ENCODE measurements around the gene SUN5. TPM values are rescaled to one million over a fixed set of nuclear protein-coding genes. Genes with fewer than 3 reads are reported as not detected.
A peak's percentile ranks its signal among the peaks of the same experiment; 100 is the strongest.

SUN5 gene
- total RNA-seq, 2 experiments from 2014 or later, result not detected

DNA sequence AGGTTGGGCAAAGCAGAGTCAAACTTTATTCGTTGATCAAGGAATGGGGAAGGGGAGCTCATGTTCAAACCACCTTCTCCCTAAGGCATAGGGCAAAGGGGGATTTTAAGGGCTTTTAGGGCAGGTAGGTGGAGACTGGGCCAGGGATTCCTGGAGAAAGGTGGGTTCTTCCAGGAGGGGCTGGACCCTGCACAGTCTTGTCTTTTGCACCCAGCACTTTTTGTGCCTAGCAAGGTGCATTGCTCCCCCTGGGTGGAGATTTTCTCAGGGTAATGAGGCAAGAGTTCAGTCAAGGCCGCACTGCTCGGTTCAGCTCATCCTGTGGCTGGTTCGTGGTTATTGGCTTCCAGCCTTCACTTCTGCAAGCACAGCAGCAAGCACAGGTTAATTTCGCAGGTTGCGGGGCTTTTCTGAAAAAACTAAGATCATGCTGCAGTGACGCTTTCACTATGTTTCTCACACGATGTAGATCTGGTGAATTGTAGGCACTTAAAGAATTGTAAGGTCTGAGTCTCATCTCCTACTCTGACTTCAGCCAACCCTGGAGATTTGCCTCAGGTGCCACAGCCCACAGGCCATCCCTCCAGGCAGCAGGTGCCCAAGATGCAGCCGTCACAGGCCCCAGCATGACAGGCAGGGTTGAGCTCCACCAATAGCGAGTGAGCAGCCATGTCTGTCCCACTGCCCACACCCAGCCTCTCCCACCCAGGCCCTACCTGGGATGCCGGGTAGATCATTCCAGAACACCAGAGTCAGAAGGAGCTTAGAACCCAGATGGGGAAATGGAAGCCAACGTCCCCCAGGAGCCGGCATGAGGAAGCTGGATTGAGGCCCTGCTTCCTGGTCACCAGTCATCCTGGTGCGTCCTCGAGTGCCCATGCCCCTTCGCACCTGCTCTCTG lies 37.1 kb downstream of the SUN5 start:
- intact Hi-C loops (cut with micrococcal nuclease), result no loop called here
- peaks cover 74% of the 10 kb centered on the region for H3K4me1 Mint-ChIP-seq (ENCODE audit: low read depth)
- peak overlapping the region; percentile 28 for H3K4me3 Mint-ChIP-seq
- peak overlapping the region; percentile 71 for H3K27ac Mint-ChIP-seq
- DNase-seq (peak; percentile 82), ATAC-seq (peak; percentile 31)
- H3K27me3 Mint-ChIP-seq, result no peaks in the 10 kb centered on the region
- ChIA-PET CTCF (interaction anchor here (0.6 to 3.7 kb wide), 6 partner anchors 19 to 332 kb away, joined by 3 to 26 read pairs (median 4); partner anchors contain the start of gene SUN5), POLR2A (interaction anchor here (0.7 to 2.4 kb wide), 10 partner anchors 9 to 147 kb away, joined by 3 to 12 read pairs (median 4); partner anchors contain the start of gene SUN5)
- H3K9me3 Mint-ChIP-seq, result no peaks in the 10 kb centered on the region
- TF ChIP-seq, protein P1, sequence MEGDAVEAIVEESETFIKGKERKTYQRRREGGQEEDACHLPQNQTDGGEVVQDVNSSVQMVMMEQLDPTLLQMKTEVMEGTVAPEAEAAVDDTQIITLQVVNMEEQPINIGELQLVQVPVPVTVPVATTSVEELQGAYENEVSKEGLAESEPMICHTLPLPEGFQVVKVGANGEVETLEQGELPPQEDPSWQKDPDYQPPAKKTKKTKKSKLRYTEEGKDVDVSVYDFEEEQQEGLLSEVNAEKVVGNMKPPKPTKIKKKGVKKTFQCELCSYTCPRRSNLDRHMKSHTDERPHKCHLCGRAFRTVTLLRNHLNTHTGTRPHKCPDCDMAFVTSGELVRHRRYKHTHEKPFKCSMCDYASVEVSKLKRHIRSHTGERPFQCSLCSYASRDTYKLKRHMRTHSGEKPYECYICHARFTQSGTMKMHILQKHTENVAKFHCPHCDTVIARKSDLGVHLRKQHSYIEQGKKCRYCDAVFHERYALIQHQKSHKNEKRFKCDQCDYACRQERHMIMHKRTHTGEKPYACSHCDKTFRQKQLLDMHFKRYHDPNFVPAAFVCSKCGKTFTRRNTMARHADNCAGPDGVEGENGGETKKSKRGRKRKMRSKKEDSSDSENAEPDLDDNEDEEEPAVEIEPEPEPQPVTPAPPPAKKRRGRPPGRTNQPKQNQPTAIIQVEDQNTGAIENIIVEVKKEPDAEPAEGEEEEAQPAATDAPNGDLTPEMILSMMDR (IDR thresholded peaks at IDR 0.05), result no peak
- no peaks in the 10 kb centered on the region for H3K36me3 Mint-ChIP-seq (ENCODE audit: low read depth)

- Mint-ChIP-seq H3K4me1 (ENCODE audit: low read depth) (peaks cover 74% of the 10 kb centered on the region), H3K9me3 (no peaks in the 10 kb centered on the region), H3K27me3 (no peaks in the 10 kb centered on the region), H3K4me3 (no peak overlapping the region), H3K27ac (peak overlapping the region; percentile 71), H3K36me3 (ENCODE audit: low read depth) (no peaks in the 10 kb centered on the region)
- ATAC-seq (no peak), DNase-seq (no peak)
- TF ChIP-seq, protein P1 (IDR thresholded peaks at IDR 0.05), result no peak
- CTCF ChIA-PET, result interaction anchor here (1.2 to 3.7 kb wide), 3 partner anchors 21 to 130 kb away, joined by 3 to 26 read pairs (median 6); no protein-coding TSS in a partner anchor
- POLR2A ChIA-PET, result interaction anchor here (0.6 to 2.4 kb wide), 5 partner anchors 8 to 403 kb away, joined by 3 to 7 read pairs (median 3); no protein-coding TSS in a partner anchor
- intact Hi-C loops (cut with micrococcal nuclease), result no loop called here
These were observed 37.9 kb downstream of the SUN5 start for GRCh38 chr20:32966382-32966781.

DNA sequence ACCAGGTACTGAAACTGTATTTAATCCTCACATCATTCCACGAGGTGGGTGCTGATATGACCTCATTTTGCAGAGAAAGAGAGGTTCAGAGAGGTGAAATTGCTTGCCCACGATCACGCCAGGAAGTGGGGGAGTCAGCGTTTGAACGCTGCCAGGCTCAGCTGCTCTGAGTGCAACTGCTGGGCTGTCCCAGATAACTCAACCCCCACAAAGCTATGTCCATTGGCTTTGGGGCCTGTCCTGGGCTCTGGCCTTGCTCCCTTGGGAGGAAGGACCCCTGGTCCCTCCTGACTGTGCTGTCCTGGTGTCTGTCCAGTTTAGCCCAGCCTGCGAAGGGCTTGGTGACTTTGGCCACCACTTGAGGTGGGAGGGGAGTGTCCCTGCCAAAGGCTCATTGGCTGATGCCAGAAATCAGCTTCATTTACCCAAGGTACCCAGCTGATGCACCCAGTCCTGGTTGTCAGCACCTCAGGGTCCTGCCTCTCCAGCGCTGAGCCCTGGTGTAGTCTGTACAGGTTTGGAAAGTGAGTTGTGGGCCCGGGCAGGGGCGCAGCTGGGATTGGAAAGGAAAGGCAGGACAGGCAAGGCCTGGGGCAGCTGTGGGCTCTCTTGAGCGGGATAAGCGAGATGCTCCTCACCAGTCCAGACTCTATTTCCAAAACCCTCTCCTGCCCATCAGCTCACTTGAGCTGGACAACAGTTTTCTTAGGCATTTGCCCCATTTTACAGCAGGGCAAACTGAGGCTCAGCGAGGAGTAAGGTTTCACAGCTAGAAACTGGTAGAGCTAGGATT lies 38.5 kb downstream of the SUN5 start:
- H3K27ac Mint-ChIP-seq, result peak overlapping the region; percentile 71
- ATAC-seq (peak; percentile 17), DNase-seq (peak; percentile 57)
- intact Hi-C loops (cut with micrococcal nuclease), result no loop called here
- ChIA-PET CTCF (interaction anchor here (1.2 to 3.7 kb wide), 2 partner anchors 21 to 130 kb away, joined by 3 to 26 read pairs; no protein-coding TSS in a partner anchor), POLR2A (interaction anchor here (0.6 to 2.4 kb wide), 4 partner anchors 8 to 404 kb away, joined by 3 to 7 read pairs (median 4); no protein-coding TSS in a partner anchor)
- TF ChIP-seq, protein P1 (IDR thresholded peaks at IDR 0.05), result no peak
- peaks cover 71% of the 10 kb centered on the region for H3K4me1 Mint-ChIP-seq (ENCODE audit: low read depth)
- H3K36me3 Mint-ChIP-seq (ENCODE audit: low read depth), result no peaks in the 10 kb centered on the region
- H3K27me3 Mint-ChIP-seq, result no peaks in the 10 kb centered on the region
- H3K4me3 Mint-ChIP-seq, result no peak overlapping the region
- H3K9me3 Mint-ChIP-seq, result no peaks in the 10 kb centered on the region

GRCh38 chr20:32965115-32965514 lies 39.1 kb downstream of the SUN5 start:
- Mint-ChIP-seq H3K36me3 (ENCODE audit: low read depth) (no peaks in the 10 kb centered on the region), H3K4me1 (ENCODE audit: low read depth) (peaks cover 65% of the 10 kb centered on the region), H3K4me3 (no peak overlapping the region), H3K27ac (no peak overlapping the region), H3K9me3 (no peaks in the 10 kb centered on the region), H3K27me3 (no peaks in the 10 kb centered on the region)
- ChIA-PET POLR2A (interaction anchor here (1.1 kb wide), 1 partner anchor 16 kb away, joined by 3 read pairs; no protein-coding TSS in a partner anchor), CTCF (no interaction called here)
- intact Hi-C loops (cut with micrococcal nuclease), result no loop called here
- DNase-seq, result no peak
- ATAC-seq, result no peak
- TF ChIP-seq, protein P1 (IDR thresholded peaks at IDR 0.05), result no peak

Data from activated CD8-positive, alpha-beta T cell treated with anti-CD3 and anti-CD28 coated beads for 36 hours (primary cell).